Measurements from ENCODE around the gene CRADD.

GRCh38 chr12:93713060-93713459, 35.9 kb downstream of the CRADD start:
- TF ChIP-seq EP300 (IDR thresholded peaks at IDR 0.05), result no peak
- no peak for TF ChIP-seq POLR2AphosphoS5 (IDR thresholded peaks at IDR 0.05)
- no peak for TF ChIP-seq POLR2A (IDR thresholded peaks at IDR 0.05)
